Osteoblast (primary cell): ENCODE measurements around the gene CMTM1. TPM values are rescaled to one million over a fixed set of nuclear protein-coding genes. Genes with fewer than 3 reads are reported as not detected.
A peak's percentile ranks its signal among the peaks of the same experiment; 100 is the strongest.

Experiments
- DNase-seq: peaks from one replicate; pipeline ENCODE4 v3.0.0; 2011; ENCODE audit warnings: low spot score, mixed read lengths; ENCODE audit not compliant: insufficient read length; ENCODE audit errors: missing footprints
- H2AFZ ChIP-seq: 2 replicates; pipeline ENCODE4 v1.6.0; 2011; ENCODE audit warnings: mild to moderate bottlenecking, low read length
- H3K27ac ChIP-seq: 2 replicates; pipeline ENCODE4 v1.5.1; 2011; ENCODE audit warnings: mild to moderate bottlenecking, low read depth, low read length, moderate library complexity
- H3K27me3 ChIP-seq: 2 replicates; pipeline ENCODE4 v1.6.0; 2012; ENCODE audit warnings: mild to moderate bottlenecking, control low read depth, inconsistent platforms, low read length, moderate library complexity; ENCODE audit not compliant: insufficient read depth
- H3K36me3 ChIP-seq: 2 replicates; pipeline ENCODE4 v1.5.1; 2011; ENCODE audit warnings: mild to moderate bottlenecking, low read length, control low read depth, moderate library complexity; ENCODE audit not compliant: insufficient read depth
- H3K4me1 ChIP-seq: 2 replicates; pipeline ENCODE4 v1.5.1; 2011; ENCODE audit warnings: mild to moderate bottlenecking, low read length, control low read depth, moderate library complexity; ENCODE audit not compliant: insufficient read depth
- H3K4me2 ChIP-seq: 2 replicates; pipeline ENCODE4 v1.6.0; 2011; ENCODE audit warnings: mild to moderate bottlenecking, low read length; ENCODE audit not compliant: insufficient read depth
- H3K4me3 ChIP-seq: fragments of 200-600 bp; sonication (generic); 3 replicates; pipeline ENCODE4 v1.5.1; 2012; ENCODE audit warnings: mild to moderate bottlenecking, low read length, inconsistent platforms; ENCODE audit not compliant: insufficient read depth
- H3K79me2 ChIP-seq: 2 replicates; pipeline ENCODE4 v1.6.0; 2012; ENCODE audit warnings: mild to moderate bottlenecking, low read length, control low read depth, inconsistent platforms; ENCODE audit not compliant: insufficient read depth
- H3K9me3 ChIP-seq: 2 replicates; pipeline ENCODE4 v1.5.1; 2011; ENCODE audit warnings: low read depth, low read length, control low read depth
- H4K20me1 ChIP-seq: 2 replicates; pipeline ENCODE4 v1.6.0; 2012; ENCODE audit warnings: mild to moderate bottlenecking, low read length, control low read depth; ENCODE audit not compliant: insufficient read depth
- total RNA-seq: library from RNA; depleted of rRNA; stranded (reverse); fragments of >200 nt; gene quantifications from 2 replicates; pipeline ENCODE4 v1.2.3, GENCODE V29; 2012
- TF ChIP-seq, protein P1 (sequence below): IDR thresholded peaks from 2 replicates; pipeline ENCODE4 v1.5.1; 2011; ENCODE audit warnings: mild to moderate bottlenecking, low read depth, low read length, moderate library complexity; ENCODE audit errors: extremely low read depth

The CMTM1 gene
- total RNA-seq, 1 donor, result 4.0 TPM

DNA sequence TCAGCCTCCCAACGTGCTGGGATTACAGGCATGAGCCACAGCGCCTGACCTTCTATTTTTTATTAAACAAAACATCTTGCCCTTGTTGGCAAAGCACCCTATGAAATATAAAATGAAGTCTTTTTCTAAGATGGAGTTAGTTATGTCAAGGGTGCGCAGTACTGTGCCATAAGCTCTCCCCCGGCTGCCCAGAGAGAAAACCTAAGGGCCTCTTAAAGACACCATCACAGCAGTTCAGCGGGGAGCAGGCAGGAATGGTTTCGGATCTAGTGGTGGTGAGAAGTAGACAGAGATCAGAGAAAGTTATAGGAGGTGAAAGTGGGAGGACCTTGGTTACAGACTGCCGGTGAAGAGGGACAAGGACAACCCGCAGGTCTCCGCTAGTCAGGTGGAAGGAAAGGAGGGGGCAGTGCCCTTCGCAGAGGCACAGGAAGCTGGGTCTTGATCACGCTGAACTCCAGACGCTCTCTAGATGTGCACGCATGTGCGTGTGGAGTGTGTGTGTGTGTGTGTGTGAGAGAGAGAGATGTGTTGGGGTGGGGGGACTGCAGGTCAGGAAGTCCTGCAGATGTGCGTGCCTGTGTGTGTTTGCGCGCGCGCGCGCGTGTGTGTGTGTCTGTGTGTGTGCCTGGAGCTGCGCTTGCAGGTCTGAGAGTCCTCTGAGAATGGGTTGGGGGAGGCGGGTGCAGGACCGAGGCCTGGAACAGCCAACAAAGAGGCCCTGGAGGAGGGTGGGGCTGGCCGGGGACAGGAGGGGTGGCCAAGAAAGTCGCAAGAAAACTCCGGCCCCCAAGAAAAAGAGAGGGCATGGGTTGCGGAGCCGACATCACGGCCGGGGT, 37.5 kb downstream of the CMTM1 start:
- Histone ChIP-seq H3K27me3 (no peaks in the 10 kb centered on the region), H3K79me2 (peaks cover 19% of the 10 kb centered on the region), H4K20me1 (peaks cover 7% of the 10 kb centered on the region), H3K4me2 (peak overlapping the region; percentile 82), H2AFZ (peak overlapping the region; percentile 70), H3K27ac (peak overlapping the region; percentile 48), H3K9me3 (no peaks in the 10 kb centered on the region), H3K4me3 (peak overlapping the region; percentile 84), H3K4me1 (peaks cover 17% of the 10 kb centered on the region), H3K36me3 (no peaks in the 10 kb centered on the region)
- DNase-seq, result peak; percentile 87
- TF ChIP-seq, protein P1, sequence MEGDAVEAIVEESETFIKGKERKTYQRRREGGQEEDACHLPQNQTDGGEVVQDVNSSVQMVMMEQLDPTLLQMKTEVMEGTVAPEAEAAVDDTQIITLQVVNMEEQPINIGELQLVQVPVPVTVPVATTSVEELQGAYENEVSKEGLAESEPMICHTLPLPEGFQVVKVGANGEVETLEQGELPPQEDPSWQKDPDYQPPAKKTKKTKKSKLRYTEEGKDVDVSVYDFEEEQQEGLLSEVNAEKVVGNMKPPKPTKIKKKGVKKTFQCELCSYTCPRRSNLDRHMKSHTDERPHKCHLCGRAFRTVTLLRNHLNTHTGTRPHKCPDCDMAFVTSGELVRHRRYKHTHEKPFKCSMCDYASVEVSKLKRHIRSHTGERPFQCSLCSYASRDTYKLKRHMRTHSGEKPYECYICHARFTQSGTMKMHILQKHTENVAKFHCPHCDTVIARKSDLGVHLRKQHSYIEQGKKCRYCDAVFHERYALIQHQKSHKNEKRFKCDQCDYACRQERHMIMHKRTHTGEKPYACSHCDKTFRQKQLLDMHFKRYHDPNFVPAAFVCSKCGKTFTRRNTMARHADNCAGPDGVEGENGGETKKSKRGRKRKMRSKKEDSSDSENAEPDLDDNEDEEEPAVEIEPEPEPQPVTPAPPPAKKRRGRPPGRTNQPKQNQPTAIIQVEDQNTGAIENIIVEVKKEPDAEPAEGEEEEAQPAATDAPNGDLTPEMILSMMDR, result no peak

DNA sequence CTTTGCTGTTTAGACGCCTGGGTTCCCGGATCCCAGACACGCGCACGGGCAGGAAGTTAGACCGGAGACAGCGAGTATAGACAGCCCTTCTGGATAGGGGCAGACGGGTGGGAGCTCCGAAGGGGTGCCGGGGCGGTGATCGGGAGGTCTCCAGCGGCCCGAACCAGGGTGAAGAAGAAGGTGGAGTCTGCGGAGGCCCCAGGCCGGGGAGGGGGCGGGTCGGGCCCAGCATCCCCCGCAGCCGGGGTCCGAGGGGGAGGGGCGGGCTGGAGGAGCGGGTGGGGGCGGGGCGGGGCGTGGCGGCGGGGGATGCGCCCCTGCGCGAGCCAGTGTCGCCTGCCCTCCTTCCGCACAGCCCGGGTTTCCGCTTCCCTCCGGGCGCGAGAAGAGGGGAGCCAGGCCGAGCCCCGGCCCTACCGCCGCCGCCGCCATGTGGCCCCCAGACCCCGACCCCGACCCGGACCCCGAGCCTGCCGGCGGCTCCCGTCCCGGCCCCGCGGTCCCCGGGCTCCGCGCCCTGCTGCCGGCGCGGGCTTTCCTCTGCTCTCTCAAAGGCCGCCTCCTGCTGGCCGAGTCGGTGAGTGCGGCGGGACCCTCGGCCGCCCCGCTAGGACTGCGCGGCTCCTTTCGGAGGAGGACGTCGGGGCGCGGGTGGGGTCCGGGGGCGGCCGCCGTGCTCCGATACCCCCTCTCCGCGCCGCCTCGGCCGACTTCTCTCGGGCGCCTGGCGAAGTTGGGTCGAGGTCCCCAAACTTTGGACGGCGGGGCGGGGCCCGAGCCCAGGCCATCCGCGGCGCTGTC, 38.3 kb downstream of the CMTM1 start, which contains the start of gene CMTM3:
TSS of gene CMTM3 (plus strand) at position 329 of the 801 bp plus-strand sequence. CDS start at position 431, 102 bp downstream.
- TF ChIP-seq, protein P1, result peak; percentile 45
- peak within 1 kb of the TSS; percentile 70 for H2AFZ ChIP-seq
- peak; percentile 98 for DNase-seq
- peaks cover 26% of the 10 kb centered on the region for H3K79me2 ChIP-seq
- peak within 1 kb of the TSS; percentile 48 for H3K27ac ChIP-seq
- H3K4me3 ChIP-seq, result peak within 1 kb of the TSS; percentile 84
- no peaks in the 10 kb centered on the region for H3K27me3 ChIP-seq
- peaks cover 21% of the 10 kb centered on the region for H3K4me1 ChIP-seq
- H3K4me2 ChIP-seq, result peak within 1 kb of the TSS; percentile 82
- no peaks in the 10 kb centered on the region for H3K9me3 ChIP-seq
- H3K36me3 ChIP-seq, result peaks cover under 1% of the 10 kb centered on the region
- H4K20me1 ChIP-seq, result peaks cover 7% of the 10 kb centered on the region

DNA sequence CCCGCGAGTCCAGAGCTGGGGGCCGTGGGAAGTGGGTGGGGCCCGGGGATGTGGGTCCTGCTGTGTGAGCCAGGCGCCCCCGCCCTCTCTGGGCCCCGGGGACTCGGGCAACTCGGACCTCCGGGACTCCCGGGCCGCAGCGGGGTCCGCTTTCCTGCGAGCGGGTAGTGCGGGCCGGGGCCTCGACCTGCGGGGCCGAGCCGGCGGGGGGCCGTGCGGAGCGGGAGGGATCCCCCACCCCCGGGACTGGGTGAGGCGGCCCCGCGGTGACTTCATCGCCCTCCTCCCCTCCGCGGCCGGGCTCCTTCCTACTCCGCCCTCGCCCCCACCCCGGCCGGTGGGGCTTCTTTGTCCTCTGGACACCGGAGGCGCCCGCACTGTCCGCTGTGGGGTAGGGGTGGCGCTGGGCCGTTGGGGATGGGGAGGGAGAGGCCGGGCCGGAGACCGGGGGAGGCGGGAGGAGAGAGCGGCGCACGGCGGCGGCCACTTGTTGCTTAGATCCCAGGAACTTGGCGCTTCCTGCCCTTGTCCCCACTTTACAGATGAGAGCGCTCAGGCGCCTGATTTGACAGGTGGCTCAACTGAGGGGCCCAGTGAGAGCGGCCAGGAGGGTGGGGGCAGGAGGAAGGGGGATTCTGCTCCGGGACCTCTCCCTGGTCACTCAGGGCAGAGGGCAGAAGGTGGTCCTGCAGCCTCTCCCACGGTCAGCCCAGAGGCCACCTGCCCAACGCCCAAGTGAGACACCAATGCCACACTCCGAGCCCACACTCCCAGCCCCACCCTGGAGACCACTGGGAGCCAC, 39.1 kb downstream of the CMTM1 start:
- Histone ChIP-seq H3K79me2 (peaks cover 29% of the 10 kb centered on the region), H3K27ac (peak overlapping the region; percentile 41)

More for the DNA sequence above, 39.1 kb downstream of the CMTM1 start:
- DNase-seq, result peak; percentile 95
- H3K4me2 ChIP-seq, result peak overlapping the region; percentile 82
- H3K27me3 ChIP-seq, result no peaks in the 10 kb centered on the region
- H4K20me1 ChIP-seq, result peaks cover 10% of the 10 kb centered on the region
- TF ChIP-seq, protein P1, result no peak
- H3K36me3 ChIP-seq, result peaks cover 8% of the 10 kb centered on the region
- H3K4me1 ChIP-seq, result peaks cover 21% of the 10 kb centered on the region
- H2AFZ ChIP-seq, result no peak overlapping the region
- no peaks in the 10 kb centered on the region for H3K9me3 ChIP-seq
- peak overlapping the region; percentile 84 for H3K4me3 ChIP-seq
